Measurements from ENCODE around the gene METRN.

METRN gene

GRCh38 chr16:709566-710499 lies 5.1 kb upstream of the METRN start:
- peak; percentile 61 for DNase-seq (ENCODE audit: low spot score)

- no peak for DNase-seq (ENCODE audit: low spot score)
Measured at GRCh38 chr16:710500-711075, 4.3 kb upstream of the METRN start.

- DNase-seq (ENCODE audit: low spot score): no peak
Measured at GRCh38 chr16:711084-711483, 3.8 kb upstream of the METRN start.

GRCh38 chr16:711548-712320 lies 3.2 kb upstream of the METRN start:
- peak; percentile 93 for DNase-seq (ENCODE audit: low spot score)

GRCh38 chr16:712740-713250 lies 2.1 kb upstream of the METRN start:
- DNase-seq (ENCODE audit: low spot score): peak; percentile 76

- no peak for DNase-seq (ENCODE audit: low spot score)
Measured at GRCh38 chr16:714079-714478, 839 bp upstream of the METRN start.

GRCh38 chr16:715477-716199 lies 720 bp downstream of the METRN start:
- peak; percentile 47 for DNase-seq (ENCODE audit: low spot score)

- peak; percentile 29 for DNase-seq (ENCODE audit: low spot score)
Measured at GRCh38 chr16:716200-716568, 1.3 kb downstream of the METRN start.

GRCh38 chr16:716768-717325 lies 1.9 kb downstream of the METRN start:
- no peak for DNase-seq (ENCODE audit: low spot score)

- no peak for DNase-seq (ENCODE audit: low spot score)
Measured at GRCh38 chr16:717450-718245, 2.7 kb downstream of the METRN start.

GRCh38 chr16:718389-718788 lies 3.5 kb downstream of the METRN start:
- DNase-seq (ENCODE audit: low spot score): no peak

GRCh38 chr16:718922-719321 lies 4.0 kb downstream of the METRN start:
- no peak for DNase-seq (ENCODE audit: low spot score)

GRCh38 chr16:719815-720446 lies 5.0 kb downstream of the METRN start:
- peak; percentile 29 for DNase-seq (ENCODE audit: low spot score)

GRCh38 chr16:720447-720989 lies 5.6 kb downstream of the METRN start:
- peak; percentile 77 for DNase-seq (ENCODE audit: low spot score)

GRCh38 chr16:720990-721764 lies 6.3 kb downstream of the METRN start, which contains the start of gene ANTKMT:
ANTKMT (plus strand) TSS chr16:721146; CDS start chr16:721275, 129 bp downstream.
- peak; percentile 93 for DNase-seq (ENCODE audit: low spot score)

- no peak for DNase-seq (ENCODE audit: low spot score)
Measured at GRCh38 chr16:721765-722540, 7.0 kb downstream of the METRN start.

- no peak for DNase-seq (ENCODE audit: low spot score)
Measured at GRCh38 chr16:722835-723633, 8.1 kb downstream of the METRN start.

Measured in GM03348 (cell line).